Uterus (tissue), 4 donors: ENCODE measurements around the gene MMP25. TPM values are rescaled to one million over a fixed set of nuclear protein-coding genes. Genes with fewer than 3 reads are reported as not detected.

Experiments
- DNase-seq, 2 donors: peaks; one replicate each; pipeline ENCODE4 v3.0.0-alpha.2; 2019 to 2020
- H3K27ac ChIP-seq, 2 donors: fragments of 200-600 bp; sonication (generic); 1 replicate in 1 of 2; 2 replicates in 1 of 2; pipeline ENCODE4 v1.5.1; 2016 to 2018
- H3K27me3 ChIP-seq, 2 donors: fragments of 200-600 bp; sonication (generic); one replicate each; pipeline ENCODE4 v1.5.1; 2018 to 2019; ENCODE audit warnings: control low read depth in 1 of 2
- H3K36me3 ChIP-seq, 2 donors: fragments of 200-600 bp; sonication (generic); one replicate each; pipeline ENCODE4 v1.5.1; 2019; ENCODE audit warnings: control low read depth in 1 of 2
- H3K4me1 ChIP-seq, 2 donors: fragments of 200-600 bp; sonication (generic); one replicate each; pipeline ENCODE4 v1.5.1; 2018 to 2019; ENCODE audit warnings: control low read depth in 1 of 2
- H3K4me3 ChIP-seq, 2 donors: fragments of 200-600 bp; sonication (generic); 1 replicate in 1 of 2; 2 replicates in 1 of 2; pipeline ENCODE4 v1.5.1; 2018 to 2019; ENCODE audit warnings: mild to moderate bottlenecking in 1 of 2
- H3K9me3 ChIP-seq, 2 donors: fragments of 200-600 bp; sonication (generic); one replicate each; pipeline ENCODE4 v1.5.1; 2019; ENCODE audit warnings: control low read depth in 1 of 2
- POLR2A ChIP-seq, 2 donors: fragments of 450-650 bp; IDR thresholded peaks; one replicate each; pipeline ENCODE4 v1.6.1; 2016; ENCODE audit warnings: antibody characterized with exemption in 2 of 2, mild to moderate bottlenecking in 1 of 2, moderate library complexity in 1 of 2
- intact Hi-C: fragments of 100-400 bp; cut with DNase I; formaldehyde crosslinking; loops from one replicate; pipeline ENCODE4 v1.15.1; 2023; ENCODE audit warnings: low total_unique reads
- total RNA-seq, 4 donors: library from RNA; depleted of rRNA in 3 of 4; stranded (reverse); fragments of >200 nt in 3 of 4; gene quantifications; one replicate each; pipeline versions ENCODE4 v1.1.0 to v1.2.4, GENCODE V29; 2014 to 2023
- TF ChIP-seq, protein P1 (sequence below), 4 experiments: fragments of 200-600 bp in 2 of 4; fragments of 450-650 bp in 2 of 4; sonication (generic) in 2 of 4; IDR thresholded peaks; one replicate each; pipeline ENCODE4 v1.5.1; 2016 to 2019; ENCODE audit warnings: antibody characterized with exemption in 4 of 4, mild to moderate bottlenecking in 2 of 4, moderate library complexity in 1 of 4
- donor health status: DM: yes; HTN: yes; CAD: no.

The MMP25 gene
- total RNA-seq, 4 donors from 2014 or later: 0.21 to 1.1 TPM; not detected in 2

DNA sequence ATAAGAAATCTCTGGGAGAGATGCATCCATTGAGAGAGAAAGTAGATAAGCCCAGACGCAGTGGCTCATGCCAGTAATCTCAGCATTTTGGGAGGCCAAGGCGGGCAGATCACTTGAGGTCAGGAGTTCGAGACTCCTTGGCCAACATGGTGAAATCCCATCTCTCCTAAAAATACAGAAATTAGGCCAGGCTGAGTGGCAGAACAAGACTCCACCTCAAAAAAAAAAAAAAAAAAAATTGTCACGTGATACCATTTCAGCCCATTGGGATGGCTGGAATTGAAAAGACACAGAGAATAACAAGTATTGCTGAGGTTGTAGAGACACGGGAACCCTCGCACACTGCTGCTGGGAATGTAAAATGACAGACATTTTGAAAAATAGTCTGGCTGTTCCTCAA lies 16.2 kb downstream of the MMP25 start:
- Histone ChIP-seq H3K9me3 (no peaks in the 10 kb centered on the region), H3K27ac (no peak overlapping the region), H3K27me3 (no peaks in the 10 kb centered on the region), H3K36me3 (no peaks in the 10 kb centered on the region), H3K4me1 (peaks cover 0 to 10% of the 10 kb centered on the region in 2 donors), H3K4me3 (no peak overlapping the region)
- TF ChIP-seq, protein P1, sequence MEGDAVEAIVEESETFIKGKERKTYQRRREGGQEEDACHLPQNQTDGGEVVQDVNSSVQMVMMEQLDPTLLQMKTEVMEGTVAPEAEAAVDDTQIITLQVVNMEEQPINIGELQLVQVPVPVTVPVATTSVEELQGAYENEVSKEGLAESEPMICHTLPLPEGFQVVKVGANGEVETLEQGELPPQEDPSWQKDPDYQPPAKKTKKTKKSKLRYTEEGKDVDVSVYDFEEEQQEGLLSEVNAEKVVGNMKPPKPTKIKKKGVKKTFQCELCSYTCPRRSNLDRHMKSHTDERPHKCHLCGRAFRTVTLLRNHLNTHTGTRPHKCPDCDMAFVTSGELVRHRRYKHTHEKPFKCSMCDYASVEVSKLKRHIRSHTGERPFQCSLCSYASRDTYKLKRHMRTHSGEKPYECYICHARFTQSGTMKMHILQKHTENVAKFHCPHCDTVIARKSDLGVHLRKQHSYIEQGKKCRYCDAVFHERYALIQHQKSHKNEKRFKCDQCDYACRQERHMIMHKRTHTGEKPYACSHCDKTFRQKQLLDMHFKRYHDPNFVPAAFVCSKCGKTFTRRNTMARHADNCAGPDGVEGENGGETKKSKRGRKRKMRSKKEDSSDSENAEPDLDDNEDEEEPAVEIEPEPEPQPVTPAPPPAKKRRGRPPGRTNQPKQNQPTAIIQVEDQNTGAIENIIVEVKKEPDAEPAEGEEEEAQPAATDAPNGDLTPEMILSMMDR (IDR thresholded peaks at IDR 0.05): no peak
- TF ChIP-seq POLR2A (IDR thresholded peaks at IDR 0.05): no peak
- DNase-seq: no peak
- intact Hi-C loops: no loop called here

DNA sequence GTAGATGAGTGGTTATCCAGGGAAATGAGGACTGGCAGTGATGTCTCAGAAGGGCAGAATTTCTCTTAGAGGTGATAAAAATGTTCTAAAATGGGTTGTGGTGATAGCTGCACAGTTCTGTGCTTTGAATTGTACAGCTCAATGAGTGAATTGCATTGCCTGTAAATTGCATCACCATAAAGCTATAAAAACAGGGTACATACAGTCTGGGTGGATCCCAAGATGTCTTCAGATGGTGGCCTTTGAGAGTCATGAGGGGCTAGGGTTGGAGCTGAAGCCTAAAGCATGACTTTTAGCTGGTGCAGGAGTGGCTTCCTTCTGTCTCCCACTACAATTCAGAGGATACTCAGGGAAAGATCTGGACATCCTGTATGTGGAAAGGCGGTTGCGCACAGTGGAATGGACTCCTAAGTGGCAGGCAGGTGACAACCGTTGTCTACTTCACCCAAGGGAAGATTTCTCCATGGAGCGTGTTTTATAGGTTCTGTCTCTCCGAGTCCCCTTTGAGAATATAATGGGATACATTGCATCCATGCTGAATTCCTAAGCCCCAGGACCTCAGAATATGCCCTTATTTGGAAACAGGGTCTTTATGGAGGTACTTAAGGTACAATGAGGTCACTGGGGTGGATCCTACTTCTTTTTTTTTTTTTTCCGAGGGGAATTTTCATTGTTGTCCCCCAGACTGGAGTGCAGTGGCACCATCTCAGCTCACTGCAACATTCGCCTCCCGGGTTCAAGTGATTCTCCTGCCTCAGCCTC lies 17.4 kb downstream of the MMP25 start:
- H3K9me3 ChIP-seq: no peaks in the 10 kb centered on the region
- no peak overlapping the region for H3K4me3 ChIP-seq
- H3K4me1 ChIP-seq: peaks cover 0 to 5% of the 10 kb centered on the region in 2 donors
- intact Hi-C loops: no loop called here
- TF ChIP-seq, protein P1 (IDR thresholded peaks at IDR 0.05): no peak
- no peak for TF ChIP-seq POLR2A (IDR thresholded peaks at IDR 0.05)
- H3K27ac ChIP-seq: no peak overlapping the region
- no peaks in the 10 kb centered on the region for H3K36me3 ChIP-seq
- H3K27me3 ChIP-seq: no peaks in the 10 kb centered on the region
- DNase-seq: no peak

DNA sequence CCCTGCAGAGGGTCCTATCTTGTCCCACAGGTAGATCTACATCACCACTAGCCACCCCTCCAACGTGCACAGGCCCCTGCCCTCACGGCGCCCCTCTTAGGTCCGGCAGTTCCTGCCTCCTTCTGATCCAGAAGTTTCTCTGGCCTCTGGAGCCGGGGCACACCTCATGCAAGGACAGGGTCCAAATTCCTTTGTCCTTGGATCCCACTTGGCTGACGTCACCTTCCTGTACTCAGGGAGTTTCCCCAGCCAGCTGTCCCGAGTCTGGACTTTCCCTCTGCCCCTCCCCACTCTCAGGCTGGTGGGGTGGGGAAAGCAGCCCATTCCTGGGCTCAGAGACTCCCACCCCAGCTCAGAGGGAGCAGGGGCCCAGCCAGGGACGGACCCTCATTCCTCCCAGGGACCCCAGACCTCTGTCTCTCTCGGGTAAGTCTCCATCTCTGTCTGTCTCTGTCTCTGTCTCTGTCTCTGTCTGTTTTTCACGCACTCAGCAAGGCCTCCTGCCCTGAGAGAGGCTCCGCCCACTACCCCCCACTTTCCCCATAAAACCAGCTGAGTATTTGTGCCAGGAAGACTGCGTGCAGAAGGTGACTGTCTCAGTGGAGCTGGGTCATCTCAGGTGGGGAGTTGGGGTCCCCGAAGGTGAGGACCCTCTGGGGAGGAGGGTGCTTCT lies 18.8 kb downstream of the MMP25 start, which contains the start of gene IL32:
Gene IL32 (plus strand): TSS at position 572 of the 673 bp plus-strand sequence. CDS start 172 bp downstream, outside the sequence.
- Histone ChIP-seq H3K4me3 (no peak within 1 kb of the TSS), H3K36me3 (no peaks in the 10 kb centered on the region), H3K27ac (peak within 1 kb of the TSS in 1 of 2 donors; percentile 15), H3K9me3 (no peaks in the 10 kb centered on the region), H3K4me1 (no peaks in the 10 kb centered on the region), H3K27me3 (no peaks in the 10 kb centered on the region)
- intact Hi-C loops: no loop called here
- no peak for TF ChIP-seq POLR2A (IDR thresholded peaks at IDR 0.05)
- TF ChIP-seq, protein P1 (IDR thresholded peaks at IDR 0.05): no peak
- DNase-seq: peak in 1 of 2 donors; percentile 53

DNA sequence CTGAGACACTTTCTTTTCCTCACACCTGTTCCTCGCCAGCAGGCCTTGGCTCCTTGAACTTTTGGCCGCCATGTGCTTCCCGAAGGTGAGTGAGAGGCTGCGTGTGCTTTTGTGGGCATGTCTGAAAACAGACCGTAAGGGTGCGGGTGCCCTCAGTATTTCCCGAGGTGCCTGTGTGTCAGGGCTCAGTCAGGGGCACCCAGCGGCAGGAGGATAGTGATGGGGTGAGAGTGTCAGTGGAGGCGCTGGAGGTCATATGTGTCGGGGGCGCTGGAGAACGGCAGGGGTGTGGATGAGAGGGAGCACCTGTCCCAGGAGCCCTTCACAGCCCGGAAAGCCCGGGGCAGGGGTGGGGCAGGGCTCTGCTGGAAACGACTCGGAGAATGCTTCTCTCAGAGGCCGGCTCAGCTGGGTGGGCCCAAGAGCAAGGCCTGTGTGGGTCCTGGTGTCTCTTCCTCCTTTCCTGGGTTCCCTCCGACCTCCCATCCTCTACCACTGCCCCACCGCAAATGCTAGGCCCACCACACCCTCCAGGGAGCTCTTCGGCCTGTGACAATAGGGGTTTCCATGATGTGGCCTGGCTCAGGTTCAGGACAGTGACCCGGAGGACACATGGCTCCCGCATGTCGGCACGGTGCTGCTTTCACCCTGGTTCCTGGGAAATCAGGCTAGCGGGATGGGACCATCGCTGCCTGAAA lies 19.5 kb downstream of the MMP25 start:
- H3K27me3 ChIP-seq: no peaks in the 10 kb centered on the region
- no peak overlapping the region for H3K4me3 ChIP-seq
- no peak overlapping the region for H3K27ac ChIP-seq
- H3K36me3 ChIP-seq: no peaks in the 10 kb centered on the region
- no peaks in the 10 kb centered on the region for H3K4me1 ChIP-seq
- intact Hi-C loops: no loop called here
- TF ChIP-seq, protein P1 (IDR thresholded peaks at IDR 0.05): no peak
- no peak for TF ChIP-seq POLR2A (IDR thresholded peaks at IDR 0.05)
- H3K9me3 ChIP-seq: no peaks in the 10 kb centered on the region
- DNase-seq: no peak

DNA sequence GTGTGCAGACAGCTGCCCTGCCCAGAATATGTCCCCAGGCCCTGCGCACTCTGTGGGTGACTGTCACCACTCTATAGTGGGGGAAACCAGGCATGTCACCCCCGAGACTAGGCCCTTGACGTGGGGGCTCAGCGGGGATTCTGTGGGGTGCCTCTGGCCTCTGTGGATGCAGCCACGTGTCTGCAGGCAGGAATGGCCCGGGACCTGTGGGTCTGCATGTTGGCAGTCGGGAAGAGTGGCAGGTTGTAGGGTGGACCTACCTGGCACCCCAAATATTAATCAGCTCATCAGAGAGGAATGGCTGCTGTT lies 20.0 kb downstream of the MMP25 start:
- Histone ChIP-seq H3K27me3 (no peaks in the 10 kb centered on the region), H3K27ac (no peak overlapping the region), H3K36me3 (no peaks in the 10 kb centered on the region), H3K4me3 (no peak overlapping the region), H3K9me3 (no peaks in the 10 kb centered on the region), H3K4me1 (no peaks in the 10 kb centered on the region)
- intact Hi-C loops: no loop called here
- DNase-seq: no peak
- no peak for TF ChIP-seq POLR2A (IDR thresholded peaks at IDR 0.05)
- TF ChIP-seq, protein P1 (IDR thresholded peaks at IDR 0.05): no peak
